ENCODE data around the gene ASPSCR1. TPM values are rescaled to one million over a fixed set of nuclear protein-coding genes. Genes with fewer than 3 reads are reported as not detected.

ASPSCR1 gene
- total and polyA plus RNA-seq, 2 of the 13 experiments (the other 11 are each of a cell fraction or from before 2014, with no cell fraction given): 274 to 314 TPM

GRCh38 chr17:82000803-82001570 lies 23.6 kb downstream of the ASPSCR1 start (continued):
- no peak; the same call in 1 of the 2 replicates for TF ChIP-seq KDM5A (IDR thresholded peaks at IDR 0.05; ENCODE audit: borderline replicate concordance, low read length)
- TF ChIP-seq, protein P1, sequence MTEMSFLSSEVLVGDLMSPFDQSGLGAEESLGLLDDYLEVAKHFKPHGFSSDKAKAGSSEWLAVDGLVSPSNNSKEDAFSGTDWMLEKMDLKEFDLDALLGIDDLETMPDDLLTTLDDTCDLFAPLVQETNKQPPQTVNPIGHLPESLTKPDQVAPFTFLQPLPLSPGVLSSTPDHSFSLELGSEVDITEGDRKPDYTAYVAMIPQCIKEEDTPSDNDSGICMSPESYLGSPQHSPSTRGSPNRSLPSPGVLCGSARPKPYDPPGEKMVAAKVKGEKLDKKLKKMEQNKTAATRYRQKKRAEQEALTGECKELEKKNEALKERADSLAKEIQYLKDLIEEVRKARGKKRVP (CRISPR knock-in tag; IDR thresholded peaks at IDR 0.05): peak; percentile 16 to 85; a peak in 2 of 4 replicates
- peak; percentile 79 for TF ChIP-seq HOXA9 (CRISPR knock-in tag; IDR thresholded peaks at IDR 0.05; ENCODE audit: borderline replicate concordance)
- peak; percentile 88; the same call in 1 of the 2 replicates for TF ChIP-seq ESRRA (CRISPR knock-in tag; IDR thresholded peaks at IDR 0.05; ENCODE audit: low read depth)
- TF ChIP-seq HES4 (CRISPR knock-in tag; IDR thresholded peaks at IDR 0.05; ENCODE audit: borderline replicate concordance): no peak
- TF ChIP-seq SMARCE1 (IDR thresholded peaks at IDR 0.05; ENCODE audit: borderline replicate concordance): no peak
- TF ChIP-seq CHD4 (IDR thresholded peaks at IDR 0.05; ENCODE audit: borderline replicate concordance, low read length): no peak; the same call in 1 of the 2 replicates
- TF ChIP-seq NR2F2 (IDR thresholded peaks at IDR 0.05; ENCODE audit: borderline replicate concordance, low read depth): no peak
- TF ChIP-seq ZNF883 (CRISPR knock-in tag; IDR thresholded peaks at IDR 0.05; ENCODE audit: not compliant biosample characterization): peak; percentile 29
- TF ChIP-seq JUN (CRISPR knock-in tag; IDR thresholded peaks at IDR 0.05): no peak; the same call in 1 of the 2 replicates
- TF ChIP-seq ZNF274 (CRISPR knock-in tag; IDR thresholded peaks at IDR 0.05): peak; percentile 75
- TF ChIP-seq MZF1 (CRISPR knock-in tag; IDR thresholded peaks at IDR 0.05; ENCODE audit: borderline replicate concordance): no peak
- TF ChIP-seq AHR (CRISPR knock-in tag; IDR thresholded peaks at IDR 0.05): peak; percentile 53; the same call in 1 of the 2 replicates
- TF ChIP-seq HMG20A (CRISPR knock-in tag; IDR thresholded peaks at IDR 0.05; ENCODE audit: borderline replicate concordance): peak; percentile 87; the same call in 1 of the 2 replicates
- TF ChIP-seq CHCHD3 (CRISPR knock-in tag; IDR thresholded peaks at IDR 0.05): no peak
- no peak for TF ChIP-seq ADNP (CRISPR knock-in tag; IDR thresholded peaks at IDR 0.05)
- peak; percentile 87 for TF ChIP-seq ZNF605 (CRISPR knock-in tag; IDR thresholded peaks at IDR 0.05)
- no peak for TF ChIP-seq PCBP2 (optimal IDR thresholded peaks at IDR 0.05; ENCODE audit: low read depth, low read length, poor library complexity, severe bottlenecking)
- 0 out of 2 replicates have a peak, but pooled peaks have one; percentile 80 for TF ChIP-seq ZFP1 (CRISPR knock-in tag; IDR thresholded peaks at IDR 0.05)
- peak; percentile 35 for TF ChIP-seq NR2F6 (IDR thresholded peaks at IDR 0.05)
- TF ChIP-seq NR2F6 (CRISPR knock-in tag; IDR thresholded peaks at IDR 0.05): peak; percentile 92
- TF ChIP-seq, protein P2, sequence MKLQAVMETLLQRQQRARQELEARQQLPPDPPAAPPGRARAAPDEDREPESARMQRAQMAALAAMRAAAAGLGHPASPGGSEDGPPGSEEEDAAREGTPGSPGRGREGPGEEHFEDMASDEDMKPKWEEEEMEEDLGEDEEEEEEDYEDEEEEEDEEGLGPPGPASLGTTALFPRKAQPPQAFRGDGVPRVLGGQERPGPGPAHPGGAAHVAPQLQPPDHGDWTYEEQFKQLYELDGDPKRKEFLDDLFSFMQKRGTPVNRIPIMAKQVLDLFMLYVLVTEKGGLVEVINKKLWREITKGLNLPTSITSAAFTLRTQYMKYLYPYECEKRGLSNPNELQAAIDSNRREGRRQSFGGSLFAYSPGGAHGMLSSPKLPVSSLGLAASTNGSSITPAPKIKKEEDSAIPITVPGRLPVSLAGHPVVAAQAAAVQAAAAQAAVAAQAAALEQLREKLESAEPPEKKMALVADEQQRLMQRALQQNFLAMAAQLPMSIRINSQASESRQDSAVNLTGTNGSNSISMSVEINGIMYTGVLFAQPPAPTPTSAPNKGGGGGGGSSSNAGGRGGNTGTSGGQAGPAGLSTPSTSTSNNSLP (IDR thresholded peaks at IDR 0.05; ENCODE audit: low read depth, low read length): no peak
- TF ChIP-seq ZNF136 (CRISPR knock-in tag; IDR thresholded peaks at IDR 0.05; ENCODE audit: low read depth): no peak
- 0 out of 2 replicates have a peak, but pooled peaks have one; percentile 73 for TF ChIP-seq PRDM10 (CRISPR knock-in tag; IDR thresholded peaks at IDR 0.05; ENCODE audit: low read depth)
- TF ChIP-seq TARDBP (CRISPR knock-in tag; IDR thresholded peaks at IDR 0.05): peak; percentile 93
